K562 (cell line): ENCODE measurements around the gene CHSY3. TPM values are rescaled to one million over a fixed set of nuclear protein-coding genes. Genes with fewer than 3 reads are reported as not detected.

ENCODE experiments used
- ATAC-seq: fragments of 200-7000 bp; cut with Tn5 transposase; 3 replicates; pipeline ENCODE4 v1.9.1; 2020; ENCODE audit warnings: moderate library complexity
- BruUV-seq: library from RNA; stranded (reverse); fragments of 400-500 nt; replicated peaks from 2 replicates; lab custom pipeline; 2021; lab: Mats Ljungman, UMichigan
- CTCF ChIA-PET: fragments of 300-600 bp; formaldehyde crosslinking; extraction: SDS; loops from one replicate; lab custom pipeline; 2021; ENCODE audit warnings: low intra/inter-chr PET ratio; lab: Yijun Ruan, JAX
- POLR2A ChIA-PET: fragments of 300-600, 350-650 bp; sonication (Branson Sonifier 250); formaldehyde crosslinking; extraction: SDS; loops from one replicate; lab custom pipeline; 2021; ENCODE audit warnings: antibody characterized with exemption, inconsistent platforms; lab: Yijun Ruan, JAX
- DNase-seq, 4 experiments: peaks; one replicate each; pipeline versions ENCODE4 v3.0.0 to v3.0.0-alpha.2; 2011 to 2018; ENCODE audit warnings: low spot score in 3 of 4, mixed read lengths in 3 of 4; ENCODE audit errors: extremely low read depth in 1 of 4
- FAIRE-seq: peaks from 2 replicates; lab custom pipeline; 2011; peaks lifted over from hg19 to GRCh38; lab: Jason Lieb, UNC
- H2AFZ ChIP-seq: 2 replicates; pipeline ENCODE4 v1.6.0; 2011; ENCODE audit warnings: low read depth, low read length, control low read depth, inconsistent platforms
- H3K27ac ChIP-seq: fragments of 200-600 bp; 3 replicates; pipeline ENCODE4 v1.8.0; 2011; ENCODE audit warnings: low read depth, mild to moderate bottlenecking, control low read depth, inconsistent platforms, low read length, moderate library complexity, mixed read lengths; ENCODE audit errors: extremely low read depth
- H3K27me3 ChIP-seq, 2 experiments: fragments of 300-600 bp in 1 of 2; 2 replicates in 1 of 2; 3 replicates in 1 of 2; pipeline versions ENCODE4 v1.6.0 to v1.8.0; 2011; ENCODE audit warnings: inconsistent platforms in 2 of 2, low read length in 2 of 2, mild to moderate bottlenecking in 1 of 2, mixed read lengths in 1 of 2, moderate library complexity in 1 of 2; ENCODE audit not compliant: control insufficient read depth in 2 of 2, insufficient read depth in 2 of 2
- H3K36me3 ChIP-seq: fragments of 300-600 bp; 3 replicates; pipeline ENCODE4 v1.8.0; 2011; ENCODE audit warnings: mild to moderate bottlenecking, low read length, inconsistent platforms; ENCODE audit not compliant: control insufficient read depth, insufficient read depth
- H3K4me1 ChIP-seq, 2 experiments: fragments of 200-600 bp in 1 of 2; replicated peaks in 1 of 2; 2 replicates in 1 of 2; 3 replicates in 1 of 2; pipeline versions ENCODE4 v1.5.1 to v1.8.0; 2011; ENCODE audit warnings: inconsistent platforms in 2 of 2, low read length in 2 of 2, mild to moderate bottlenecking in 1 of 2, mixed read lengths in 1 of 2, moderate library complexity in 1 of 2; ENCODE audit not compliant: control insufficient read depth in 2 of 2, insufficient read depth in 2 of 2
- H3K4me2 ChIP-seq: 2 replicates; pipeline ENCODE4 v1.6.1; 2011; ENCODE audit warnings: low read length, control low read depth, inconsistent platforms, mixed read lengths; ENCODE audit not compliant: insufficient read depth
- H3K4me3 ChIP-seq: fragments of 200-600 bp; sonication (generic), shearing (Covaris generic); 2 replicates; pipeline ENCODE4 v1.5.1; 2016; ENCODE audit warnings: control low read depth, inconsistent platforms
- H3K79me2 ChIP-seq: fragments of 200-600 bp; 3 replicates; pipeline ENCODE4 v1.8.0; 2011; ENCODE audit warnings: low read length, inconsistent platforms; ENCODE audit not compliant: control insufficient read depth, insufficient read depth
- H3K9ac ChIP-seq, 2 experiments: 2 replicates each; pipeline versions ENCODE4 v1.6.0 to v1.6.1; 2011; ENCODE audit warnings: low read depth in 2 of 2, low read length in 2 of 2, control low read depth in 1 of 2, inconsistent platforms in 1 of 2, mild to moderate bottlenecking in 1 of 2, mixed read lengths in 1 of 2; ENCODE audit not compliant: insufficient read depth in 1 of 2
- H3K9me1 ChIP-seq: one replicate; pipeline ENCODE4 v1.6.0; 2011; ENCODE audit warnings: inconsistent platforms, mild to moderate bottlenecking, low read length, moderate library complexity; ENCODE audit not compliant: control insufficient read depth, insufficient read depth
- H3K9me3 ChIP-seq: replicated peaks from 2 replicates; pipeline ENCODE4 v1.5.1; 2011; ENCODE audit warnings: low read depth, low read length, inconsistent platforms; ENCODE audit not compliant: control insufficient read depth, insufficient read depth
- H4K20me1 ChIP-seq: replicated peaks from 2 replicates; pipeline ENCODE4 v1.6.1; 2011; ENCODE audit warnings: low read length, inconsistent platforms, mixed read lengths; ENCODE audit not compliant: control insufficient read depth, insufficient read depth
- CBX5 ChIP-seq: IDR thresholded peaks from 2 replicates; pipeline ENCODE4 v1.6.1; 2014; ENCODE audit warnings: low read depth, borderline replicate concordance
- HDAC8 ChIP-seq: fragments of 450-650 bp; IDR thresholded peaks from 2 replicates; pipeline ENCODE4 v1.6.1; 2016; ENCODE audit warnings: mild to moderate bottlenecking, missing genetic modification characterization, moderate library complexity, missing compliant biosample characterization
- MAFF ChIP-seq: IDR thresholded peaks from 2 replicates; pipeline ENCODE4 v1.6.1; 2012; ENCODE audit warnings: low read length, improper control_type of control experiment
- NFATC3 ChIP-seq: fragments of 450-650 bp; IDR thresholded peaks from 2 replicates; pipeline ENCODE4 v1.6.1; 2017; ENCODE audit warnings: mild to moderate bottlenecking
- NFIC ChIP-seq: fragments of 450-650 bp; IDR thresholded peaks from 2 replicates; pipeline ENCODE4 v1.6.1; 2017; ENCODE audit warnings: mild to moderate bottlenecking, inconsistent platforms
- SRF ChIP-seq, 2 experiments: fragments of 250-450, 450-650 bp in 1 of 2; sonication (Bioruptor Pico) in 1 of 2; sonication (generic) in 1 of 2; formaldehyde crosslinking; IDR thresholded peaks; 2 replicates each; pipeline versions ENCODE4 v1.5.0 to v1.5.1; 2020 to 2022; ENCODE audit warnings: mild to moderate bottlenecking in 1 of 2, missing genetic modification reagents in 1 of 2
- ZNF124 ChIP-seq: sonication (generic); formaldehyde crosslinking; IDR thresholded peaks from 2 replicates; pipeline ENCODE4 v1.8.1; 2022; ENCODE audit warnings: missing genetic modification reagents
- ZNF584 ChIP-seq: fragments of 200-800 bp; sonication (Bioruptor generic); IDR thresholded peaks from 2 replicates; pipeline ENCODE4 v1.6.1; 2016; ENCODE audit warnings: low read depth, mild to moderate bottlenecking, missing genetic modification characterization, missing compliant biosample characterization
- WGBS: fragments of 100-300 bp; shearing (Covaris generic); methylation state at CpG from one replicate; pipeline ENCODE4 v1.1.6; 2016; ENCODE audit warnings: low coverage, mixed read lengths; ENCODE audit not compliant: insufficient coverage; ENCODE audit errors: missing lambda C conversion rate; 5-methylcytosine and 5-hydroxymethylcytosine counted together
- in situ Hi-C: fragments of 300-500 bp; cut with MboI; formaldehyde crosslinking; loops from 4 replicates; pipeline ENCODE4 v1.15.0; 2018; ENCODE audit warnings: inconsistent platforms, mixed read lengths
- intact Hi-C: fragments of 100-400 bp; cut with micrococcal nuclease; formaldehyde crosslinking; loops from 2 replicates; pipeline ENCODE4 v1.14.2; 2022
- polyA plus RNA-seq, 8 experiments: library from polyadenylated mRNA; depleted of rRNA in 4 of 8; stranded (reverse) in 5 of 8; unstranded in 3 of 8; fragments of >200 nt; fragmentation: Nextera tagmentation in 2 of 8; fragmentation: Illumina TruSeq in 1 of 8; extraction: Ambion mirVana in 2 of 8; extraction: Trizol in 1 of 8; gene quantifications; 2 replicates each; pipeline versions ENCODE4 v1.2.1 to v1.2.3, GENCODE V29; 2011 to 2014; ENCODE audit warnings: inconsistent platforms in 1 of 8, missing spikeins in 1 of 8
- total RNA-seq, 7 experiments: library from RNA; depleted of rRNA in 6 of 7; stranded (reverse); fragments of >200 nt in 6 of 7; fragmentation: Illumina TruSeq in 2 of 7; extraction: Trizol in 2 of 7; gene quantifications; 2 replicates each; pipeline versions ENCODE4 v1.2.1 to v1.2.3, GENCODE V29; 2011 to 2021; ENCODE audit warnings: low replicate concordance in 1 of 7
- TF ChIP-seq, protein P1 (sequence below), 2 experiments: fragments of 450-650 bp in 1 of 2; sonication (generic) in 1 of 2; formaldehyde crosslinking in 1 of 2; IDR thresholded peaks in 1 of 2; conservative IDR thresholded peaks in 1 of 2; 2 replicates each; pipeline versions ENCODE4 v1.6.1 to v1.8.1; 2016 to 2023; ENCODE audit warnings: mild to moderate bottlenecking in 2 of 2, moderate library complexity in 2 of 2, inconsistent platforms in 1 of 2, missing genetic modification reagents in 1 of 2
- TF ChIP-seq, protein P2 (sequence below): IDR thresholded peaks from 2 replicates; pipeline ENCODE4 v1.6.1; 2011; ENCODE audit warnings: borderline replicate concordance, low read depth, mild to moderate bottlenecking, moderate library complexity, low read length; ENCODE audit not compliant: insufficient read depth, poor library complexity, severe bottlenecking
- TF ChIP-seq, protein P3 (sequence below): fragments of 250-450 bp; sonication (Bioruptor Pico); IDR thresholded peaks from 2 replicates; pipeline ENCODE4 v1.5.1; 2021; ENCODE audit warnings: mild to moderate bottlenecking

CHSY3 gene
- total and polyA plus RNA-seq, 9 of the 15 experiments (the other 6 are each of a cell fraction or from before 2014, with no cell fraction given), result 0.04 TPM; not detected in 8

DNA sequence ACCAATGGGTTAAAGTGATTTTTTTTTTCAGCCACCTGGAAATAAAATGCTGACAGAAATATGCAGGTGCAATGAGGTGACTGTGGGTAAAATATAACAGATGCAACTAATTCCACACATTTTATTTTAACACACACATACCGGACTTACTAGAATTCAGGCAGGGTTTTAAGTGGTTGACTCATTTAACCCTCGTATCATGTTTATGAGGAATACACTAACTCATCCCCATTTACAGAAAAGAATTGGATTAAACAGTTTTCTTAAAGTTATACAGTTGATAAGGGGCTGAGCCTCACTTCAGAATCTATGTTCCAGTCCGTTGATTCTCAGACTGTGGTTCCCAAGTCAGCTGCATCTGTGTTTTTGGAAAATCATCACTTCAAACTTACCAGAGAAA, 207.5 kb downstream of the CHSY3 start:
- CTCF ChIA-PET, result no interaction called here
- Histone ChIP-seq H3K27ac (no peak overlapping the region), H4K20me1 (no peaks in the 10 kb centered on the region), H3K9me3 (no peaks in the 10 kb centered on the region), H3K9ac (no peak overlapping the region), H3K9me1 (no peaks in the 10 kb centered on the region), H3K79me2 (no peaks in the 10 kb centered on the region), H3K36me3 (no peaks in the 10 kb centered on the region), H2AFZ (no peak overlapping the region), H3K27me3 (no peaks in the 10 kb centered on the region), H3K4me2 (no peak overlapping the region), H3K4me1 (no peaks in the 10 kb centered on the region), H3K4me3 (no peak overlapping the region)
- 0% methylated on average over 3 of the region's 3 CpGs for WGBS
- no TSS peak for BruUV-seq
- TF ChIP-seq, protein P1, sequence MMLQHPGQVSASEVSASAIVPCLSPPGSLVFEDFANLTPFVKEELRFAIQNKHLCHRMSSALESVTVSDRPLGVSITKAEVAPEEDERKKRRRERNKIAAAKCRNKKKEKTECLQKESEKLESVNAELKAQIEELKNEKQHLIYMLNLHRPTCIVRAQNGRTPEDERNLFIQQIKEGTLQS (IDR thresholded peaks at IDR 0.05), result no peak
- TF ChIP-seq, protein P1 (CRISPR knock-in tag; conservative IDR thresholded peaks at IDR 0.05), result no peak
- TF ChIP-seq NFATC3, result no peak
- ATAC-seq (no peak), DNase-seq (no peak), FAIRE-seq (no peak)
- POLR2A ChIA-PET, result no interaction called here
- in situ Hi-C loops (no loop called here), intact Hi-C loops (loop anchor here (10.0 kb wide), 1 partner anchor 1003 kb away; no protein-coding TSS in a partner anchor)

DNA sequence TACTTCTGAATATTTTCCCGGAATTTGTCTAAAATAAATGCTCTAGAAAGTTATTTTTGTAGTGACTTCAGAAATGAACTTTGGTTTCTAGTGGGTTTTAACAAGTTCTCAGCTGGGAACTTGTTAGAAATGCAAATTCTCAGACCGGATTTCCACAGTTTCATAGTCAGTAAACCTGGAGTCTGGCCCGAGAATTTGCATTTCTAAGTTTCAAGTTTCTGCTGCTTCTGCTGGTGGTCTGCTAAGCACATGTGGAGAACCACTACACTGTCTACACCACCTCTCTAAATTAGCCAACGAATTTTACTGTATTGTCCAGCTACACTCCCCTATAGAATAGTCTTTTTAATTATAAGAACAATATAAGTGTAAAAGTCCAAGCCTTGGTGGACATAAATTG, 208.0 kb downstream of the CHSY3 start:
- in situ Hi-C loops, result no loop called here
- H3K79me2 ChIP-seq, result no peaks in the 10 kb centered on the region
- no TSS peak for BruUV-seq
- H3K9me3 ChIP-seq, result no peaks in the 10 kb centered on the region
- no peak for ATAC-seq
- no peaks in the 10 kb centered on the region for H3K9me1 ChIP-seq
- no peak overlapping the region for H2AFZ ChIP-seq
- no peak for DNase-seq
- H3K36me3 ChIP-seq, result no peaks in the 10 kb centered on the region
- no peak overlapping the region for H3K4me3 ChIP-seq
- WGBS, result 0% methylated on average over 4 of the region's 4 CpGs
- ChIA-PET CTCF (no interaction called here), POLR2A (no interaction called here)
- intact Hi-C loops, result loop anchor here (10.0 kb wide), 1 partner anchor 1003 kb away; no protein-coding TSS in a partner anchor
- no peak overlapping the region for H3K27ac ChIP-seq
- FAIRE-seq, result no peak
- no peaks in the 10 kb centered on the region for H4K20me1 ChIP-seq
- no peaks in the 10 kb centered on the region for H3K4me1 ChIP-seq
- H3K4me2 ChIP-seq, result no peak overlapping the region
- H3K9ac ChIP-seq, result no peak overlapping the region
- H3K27me3 ChIP-seq, result no peaks in the 10 kb centered on the region
- no peak for TF ChIP-seq NFIC
- no peak for TF ChIP-seq CBX5
- no peak for TF ChIP-seq MAFF
- TF ChIP-seq, protein P2, sequence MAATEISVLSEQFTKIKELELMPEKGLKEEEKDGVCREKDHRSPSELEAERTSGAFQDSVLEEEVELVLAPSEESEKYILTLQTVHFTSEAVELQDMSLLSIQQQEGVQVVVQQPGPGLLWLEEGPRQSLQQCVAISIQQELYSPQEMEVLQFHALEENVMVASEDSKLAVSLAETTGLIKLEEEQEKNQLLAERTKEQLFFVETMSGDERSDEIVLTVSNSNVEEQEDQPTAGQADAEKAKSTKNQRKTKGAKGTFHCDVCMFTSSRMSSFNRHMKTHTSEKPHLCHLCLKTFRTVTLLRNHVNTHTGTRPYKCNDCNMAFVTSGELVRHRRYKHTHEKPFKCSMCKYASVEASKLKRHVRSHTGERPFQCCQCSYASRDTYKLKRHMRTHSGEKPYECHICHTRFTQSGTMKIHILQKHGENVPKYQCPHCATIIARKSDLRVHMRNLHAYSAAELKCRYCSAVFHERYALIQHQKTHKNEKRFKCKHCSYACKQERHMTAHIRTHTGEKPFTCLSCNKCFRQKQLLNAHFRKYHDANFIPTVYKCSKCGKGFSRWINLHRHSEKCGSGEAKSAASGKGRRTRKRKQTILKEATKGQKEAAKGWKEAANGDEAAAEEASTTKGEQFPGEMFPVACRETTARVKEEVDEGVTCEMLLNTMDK, result no peak
- no peak for TF ChIP-seq ZNF584 (CRISPR knock-in tag)
- no peak for TF ChIP-seq ZNF124
- TF ChIP-seq, protein P3, sequence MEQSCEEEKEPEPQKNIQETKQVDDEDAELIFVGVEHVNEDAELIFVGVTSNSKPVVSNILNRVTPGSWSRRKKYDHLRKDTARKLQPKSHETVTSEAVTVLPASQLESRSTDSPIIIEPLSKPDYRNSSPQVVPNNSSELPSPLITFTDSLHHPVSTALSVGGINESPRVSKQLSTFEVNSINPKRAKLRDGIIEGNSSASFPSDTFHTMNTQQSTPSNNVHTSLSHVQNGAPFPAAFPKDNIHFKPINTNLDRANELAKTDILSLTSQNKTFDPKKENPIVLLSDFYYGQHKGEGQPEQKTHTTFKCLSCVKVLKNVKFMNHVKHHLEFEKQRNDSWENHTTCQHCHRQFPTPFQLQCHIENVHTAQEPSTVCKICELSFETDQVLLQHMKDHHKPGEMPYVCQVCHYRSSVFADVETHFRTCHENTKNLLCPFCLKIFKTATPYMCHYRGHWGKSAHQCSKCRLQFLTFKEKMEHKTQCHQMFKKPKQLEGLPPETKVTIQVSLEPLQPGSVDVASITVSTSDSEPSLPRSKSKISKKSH (CRISPR knock-in tag), result no peak
- no peak for TF ChIP-seq SRF (CRISPR knock-in tag; IDR thresholded peaks at IDR 0.05)
- TF ChIP-seq HDAC8 (tag), result no peak
